ENCODE results near the gene CLIC3. TPM values are rescaled to one million over a fixed set of nuclear protein-coding genes. Genes with fewer than 3 reads are reported as not detected.

The CLIC3 gene
- total RNA-seq, 1 donor: 2.5 TPM

DNA sequence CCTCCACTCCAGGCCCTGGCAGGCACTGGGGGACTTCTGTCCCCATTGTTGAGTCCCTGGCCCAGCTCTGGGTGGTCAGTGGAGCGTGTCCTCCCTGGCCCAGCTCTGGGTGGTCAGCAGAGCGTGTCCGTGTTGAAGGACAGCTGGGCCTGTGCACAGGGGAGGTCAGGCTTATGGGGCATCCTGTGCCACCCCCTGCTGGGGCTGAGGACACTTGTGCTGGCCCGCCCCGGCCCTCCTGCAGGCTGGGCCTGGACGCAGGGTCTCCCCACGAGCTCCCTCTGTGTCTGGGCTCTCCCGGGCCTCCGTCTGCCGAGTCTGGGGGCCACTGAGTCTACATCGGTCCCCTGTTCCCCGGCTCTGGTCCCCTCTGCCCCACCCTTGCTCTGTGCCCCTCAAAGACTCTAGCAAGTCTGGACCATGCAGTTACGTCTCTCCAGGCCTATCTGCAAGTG is 11.5 kb upstream of the CLIC3 start:
- DNase-seq (ENCODE audit: insufficient read length, low spot score, missing footprints): no peak
- Histone ChIP-seq H3K9me3 (ENCODE audit: low read depth, low read length) (no peaks in the 10 kb centered on the region), H2AFZ (ENCODE audit: low read length) (no peak overlapping the region), H3K27ac (ENCODE audit: low read depth, low read length) (no peak overlapping the region), H3K4me1 (ENCODE audit: insufficient read depth, low read length) (peaks cover 4% of the 10 kb centered on the region), H3K27me3 (ENCODE audit: insufficient read depth, low read length) (no peaks in the 10 kb centered on the region), H3K36me3 (ENCODE audit: insufficient read depth, low read length) (no peaks in the 10 kb centered on the region), H4K20me1 (ENCODE audit: insufficient read depth, low read length) (no peaks in the 10 kb centered on the region), H3K79me2 (ENCODE audit: insufficient read depth, low read length) (no peaks in the 10 kb centered on the region), H3K4me2 (ENCODE audit: insufficient read depth, low read length) (no peak overlapping the region), H3K4me3 (ENCODE audit: insufficient read depth, low read length) (no peak overlapping the region)
- TF ChIP-seq, protein P1, sequence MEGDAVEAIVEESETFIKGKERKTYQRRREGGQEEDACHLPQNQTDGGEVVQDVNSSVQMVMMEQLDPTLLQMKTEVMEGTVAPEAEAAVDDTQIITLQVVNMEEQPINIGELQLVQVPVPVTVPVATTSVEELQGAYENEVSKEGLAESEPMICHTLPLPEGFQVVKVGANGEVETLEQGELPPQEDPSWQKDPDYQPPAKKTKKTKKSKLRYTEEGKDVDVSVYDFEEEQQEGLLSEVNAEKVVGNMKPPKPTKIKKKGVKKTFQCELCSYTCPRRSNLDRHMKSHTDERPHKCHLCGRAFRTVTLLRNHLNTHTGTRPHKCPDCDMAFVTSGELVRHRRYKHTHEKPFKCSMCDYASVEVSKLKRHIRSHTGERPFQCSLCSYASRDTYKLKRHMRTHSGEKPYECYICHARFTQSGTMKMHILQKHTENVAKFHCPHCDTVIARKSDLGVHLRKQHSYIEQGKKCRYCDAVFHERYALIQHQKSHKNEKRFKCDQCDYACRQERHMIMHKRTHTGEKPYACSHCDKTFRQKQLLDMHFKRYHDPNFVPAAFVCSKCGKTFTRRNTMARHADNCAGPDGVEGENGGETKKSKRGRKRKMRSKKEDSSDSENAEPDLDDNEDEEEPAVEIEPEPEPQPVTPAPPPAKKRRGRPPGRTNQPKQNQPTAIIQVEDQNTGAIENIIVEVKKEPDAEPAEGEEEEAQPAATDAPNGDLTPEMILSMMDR (IDR thresholded peaks at IDR 0.05; ENCODE audit: extremely low read depth, low read depth, low read length): no peak

DNA sequence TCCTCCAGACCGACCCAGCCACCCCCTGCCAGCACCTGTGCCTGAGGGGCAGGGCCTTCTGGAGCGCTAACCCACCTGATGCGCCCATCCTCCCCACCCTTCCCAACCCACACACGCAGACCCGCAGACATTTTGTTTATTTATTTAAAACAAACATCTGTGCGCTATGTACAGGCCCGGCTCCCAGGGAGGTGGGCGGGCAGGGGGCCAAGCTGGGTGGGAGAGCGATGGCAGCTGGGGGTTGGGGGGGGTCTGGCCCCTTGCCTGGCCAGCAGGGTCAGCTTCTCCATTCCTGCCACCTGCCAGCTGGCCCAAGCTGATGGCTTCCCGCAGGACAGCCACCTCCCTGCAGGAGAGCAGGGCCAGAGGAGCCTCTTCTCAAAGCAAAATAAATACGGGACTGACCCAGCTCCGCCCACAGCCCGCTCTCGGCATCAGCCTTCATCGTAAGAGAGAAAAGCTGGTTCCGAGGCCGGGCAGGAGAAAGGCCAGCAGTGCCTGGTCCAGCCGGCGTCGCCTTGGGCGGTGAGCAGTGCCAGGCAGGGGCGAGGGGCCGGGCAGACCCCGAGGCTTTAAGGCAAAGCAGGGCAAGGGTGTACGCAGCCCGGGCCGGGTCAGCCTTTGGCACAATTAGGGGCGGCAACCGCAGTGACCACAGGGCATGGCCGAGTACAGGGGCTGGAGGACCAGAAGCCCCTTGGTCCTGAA is 10.9 kb upstream of the CLIC3 start:
- Histone ChIP-seq H3K4me3 (ENCODE audit: insufficient read depth, low read length) (no peak overlapping the region), H4K20me1 (ENCODE audit: insufficient read depth, low read length) (no peaks in the 10 kb centered on the region), H3K27ac (ENCODE audit: low read depth, low read length) (no peak overlapping the region), H3K79me2 (ENCODE audit: insufficient read depth, low read length) (no peaks in the 10 kb centered on the region), H3K9me3 (ENCODE audit: low read depth, low read length) (no peaks in the 10 kb centered on the region), H3K4me1 (ENCODE audit: insufficient read depth, low read length) (peaks cover 4% of the 10 kb centered on the region), H3K36me3 (ENCODE audit: insufficient read depth, low read length) (no peaks in the 10 kb centered on the region), H3K27me3 (ENCODE audit: insufficient read depth, low read length) (no peaks in the 10 kb centered on the region), H3K4me2 (ENCODE audit: insufficient read depth, low read length) (no peak overlapping the region), H2AFZ (ENCODE audit: low read length) (no peak overlapping the region)
- TF ChIP-seq, protein P1 (IDR thresholded peaks at IDR 0.05; ENCODE audit: extremely low read depth, low read depth, low read length): no peak
- DNase-seq (ENCODE audit: insufficient read length, low spot score, missing footprints): no peak

DNA sequence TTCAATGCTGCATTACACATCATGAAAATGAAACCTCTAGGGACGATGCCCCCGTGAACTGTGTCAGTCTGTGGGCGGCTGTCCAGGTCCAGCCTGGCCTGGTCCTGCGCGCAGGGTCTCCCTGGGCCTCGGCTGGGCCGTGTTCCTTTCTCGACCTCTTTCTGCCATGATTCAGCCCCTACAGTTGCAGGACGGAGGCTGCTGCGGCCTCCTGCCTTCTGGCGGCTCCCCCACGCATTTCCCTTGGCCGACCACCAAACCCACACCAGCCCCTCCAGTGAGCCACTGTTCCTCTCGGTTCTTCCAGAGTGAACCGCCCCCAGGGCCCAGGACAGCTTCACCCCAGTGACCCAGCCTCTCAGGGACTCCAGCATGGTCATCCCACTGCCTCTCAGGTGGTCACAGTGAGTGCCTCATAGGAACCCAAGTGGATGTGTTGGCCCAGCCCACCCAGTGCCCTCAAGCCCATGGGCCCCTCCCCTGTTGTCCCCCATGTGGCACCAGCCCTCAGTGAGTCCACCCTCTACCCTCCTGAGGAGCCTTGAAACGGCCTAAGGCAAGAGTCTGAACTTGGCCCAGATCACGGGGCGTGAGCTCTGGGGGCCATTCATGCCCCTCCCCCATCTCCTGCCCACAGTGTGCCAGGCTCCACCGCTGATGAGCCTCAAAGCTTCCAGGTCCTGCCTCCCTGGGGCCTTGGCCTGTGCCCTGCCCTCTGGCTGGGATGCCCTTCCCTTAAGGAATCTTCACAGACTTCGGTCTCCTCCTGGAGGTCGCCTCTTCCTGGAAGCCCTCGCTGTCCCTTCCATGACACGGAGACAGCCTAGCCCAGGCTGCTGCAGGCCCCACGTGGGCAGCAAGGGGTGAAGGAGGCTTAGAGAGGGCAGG is 10.0 kb upstream of the CLIC3 start:
- peaks cover 4% of the 10 kb centered on the region for H3K4me1 ChIP-seq (ENCODE audit: insufficient read depth, low read length)
- no peak for DNase-seq (ENCODE audit: insufficient read length, low spot score, missing footprints)
- no peaks in the 10 kb centered on the region for H3K27me3 ChIP-seq (ENCODE audit: insufficient read depth, low read length)

More for the DNA sequence above, 10.0 kb upstream of the CLIC3 start:
- Histone ChIP-seq H3K4me2 (ENCODE audit: insufficient read depth, low read length) (no peak overlapping the region), H3K79me2 (ENCODE audit: insufficient read depth, low read length) (no peaks in the 10 kb centered on the region), H3K36me3 (ENCODE audit: insufficient read depth, low read length) (no peaks in the 10 kb centered on the region), H4K20me1 (ENCODE audit: insufficient read depth, low read length) (no peaks in the 10 kb centered on the region), H2AFZ (ENCODE audit: low read length) (no peak overlapping the region), H3K4me3 (ENCODE audit: insufficient read depth, low read length) (no peak overlapping the region), H3K9me3 (ENCODE audit: low read depth, low read length) (no peaks in the 10 kb centered on the region), H3K27ac (ENCODE audit: low read depth, low read length) (no peak overlapping the region)
- TF ChIP-seq, protein P1 (IDR thresholded peaks at IDR 0.05; ENCODE audit: extremely low read depth, low read depth, low read length): no peak
